Suppressor macrophage (primary cell): ENCODE measurements around the gene ULK4.
"Not testable (repeated sequence)": the region's sequence is repeated elsewhere in the genome, so short reads cannot be mapped to it uniquely, and the experiment has no call there.

Experiments
- DNase-seq, 4 experiments: peaks; one replicate each; pipeline ENCODE4 v3.0.0-alpha.2; 2020 to 2022

The ULK4 gene

DNA sequence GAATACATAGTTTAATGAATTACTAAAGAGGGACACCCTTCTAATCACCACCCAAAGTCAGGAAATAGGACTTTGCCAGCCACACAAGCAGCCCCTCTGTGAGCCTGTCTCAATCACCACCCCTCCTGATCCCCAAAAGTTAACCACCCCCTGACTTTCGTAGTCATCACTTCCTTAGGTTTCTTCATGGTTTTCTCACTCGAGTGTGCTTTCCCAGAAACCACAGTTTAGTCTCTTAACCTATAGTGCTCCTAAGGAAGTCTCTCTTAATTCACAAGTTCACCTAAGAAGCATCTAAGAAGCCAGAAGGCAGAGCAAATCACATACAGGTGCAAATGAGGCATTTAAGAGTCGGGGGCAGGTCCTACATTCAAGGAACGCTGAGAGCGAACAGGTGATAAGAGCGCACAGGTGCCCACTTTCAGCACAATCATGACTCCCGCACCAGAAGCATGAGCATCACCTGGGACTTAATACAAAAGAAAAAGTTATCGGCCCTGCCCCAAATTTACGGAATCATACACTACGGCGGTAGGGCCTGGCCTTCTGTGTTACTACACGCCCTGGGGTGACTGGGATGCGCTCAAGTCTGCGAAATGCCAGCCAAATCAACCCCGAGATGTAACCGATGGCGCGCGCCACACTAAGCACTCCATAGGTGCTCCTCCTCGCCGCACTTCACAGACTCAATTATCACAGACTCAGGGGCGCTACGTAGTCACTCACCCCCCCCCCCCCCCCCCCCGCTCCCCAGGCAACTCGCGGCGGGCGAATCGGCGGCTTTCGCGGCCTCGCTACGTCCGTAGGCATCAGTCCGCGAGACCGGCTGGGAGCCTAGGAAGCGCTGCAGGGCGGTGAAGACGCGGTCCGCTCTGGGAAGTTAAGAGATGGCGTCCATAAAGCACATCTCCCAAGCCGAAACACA, 815 bp downstream of the ULK4 start:
- peak; percentile 36 to 79 (median 63) for DNase-seq

DNA sequence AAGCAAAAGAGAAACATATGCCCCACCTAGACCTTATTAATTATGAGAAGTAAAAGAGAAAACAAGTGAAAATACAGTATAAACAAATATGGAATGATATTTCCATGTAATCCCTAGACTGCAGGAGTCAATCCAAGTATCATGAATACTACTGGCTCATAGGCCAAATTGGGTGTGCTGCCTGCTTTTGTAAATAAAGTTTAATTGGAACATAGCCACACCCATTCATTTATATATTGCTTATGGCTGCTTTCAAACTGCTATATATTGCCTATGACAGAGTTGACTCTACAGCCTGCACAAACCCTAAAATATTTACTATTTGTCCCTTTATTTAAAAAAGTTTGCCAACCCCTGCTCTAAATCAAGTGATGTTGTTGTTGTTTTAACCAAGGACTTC, 5.3 kb downstream of the ULK4 start:
- no peak for DNase-seq

DNA sequence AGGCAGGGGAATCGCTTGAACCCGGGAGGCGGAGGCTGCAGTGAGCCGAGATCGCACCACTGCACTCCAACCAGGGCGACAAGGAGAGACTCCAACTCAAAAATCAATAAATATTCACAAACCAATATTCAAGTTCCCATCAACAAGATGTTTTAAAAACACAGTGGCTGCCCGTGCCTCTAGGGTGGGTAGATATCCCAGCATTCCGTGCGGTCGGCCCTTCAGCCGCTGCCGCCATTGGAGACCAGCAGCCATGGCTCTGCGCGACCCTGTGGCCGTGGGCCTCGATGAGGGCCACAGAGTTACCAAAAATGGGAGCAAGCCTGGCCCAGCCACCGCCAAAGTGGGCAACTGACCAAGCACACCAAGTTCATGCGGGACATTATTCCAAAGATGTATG, 6.7 kb downstream of the ULK4 start:
- DNase-seq: no peak

DNA sequence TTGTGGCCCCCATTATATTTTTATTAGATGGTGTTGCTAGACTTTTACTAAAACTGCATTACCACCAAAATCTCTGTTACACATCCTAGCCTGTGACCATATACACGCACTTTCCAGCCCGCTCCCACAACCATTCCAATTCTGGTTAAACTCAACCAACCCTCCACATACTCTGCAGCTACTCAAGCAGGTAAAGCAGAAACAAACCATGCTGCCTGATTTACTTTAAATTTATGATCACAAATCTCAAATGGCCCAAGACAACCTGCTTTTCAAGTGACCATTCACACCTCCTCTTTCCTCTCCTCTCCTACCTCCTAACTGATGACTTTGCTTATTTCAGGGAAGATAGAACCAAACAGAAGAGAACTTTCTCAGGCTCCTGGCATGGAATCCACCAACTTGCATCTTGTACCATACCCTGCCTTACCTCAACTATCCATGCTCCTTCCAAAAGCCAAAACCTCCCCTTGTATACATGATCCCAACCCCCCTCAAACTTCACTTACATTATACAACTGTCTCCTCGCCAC, 18.5 kb downstream of the ULK4 start:
- DNase-seq: no peak

DNA sequence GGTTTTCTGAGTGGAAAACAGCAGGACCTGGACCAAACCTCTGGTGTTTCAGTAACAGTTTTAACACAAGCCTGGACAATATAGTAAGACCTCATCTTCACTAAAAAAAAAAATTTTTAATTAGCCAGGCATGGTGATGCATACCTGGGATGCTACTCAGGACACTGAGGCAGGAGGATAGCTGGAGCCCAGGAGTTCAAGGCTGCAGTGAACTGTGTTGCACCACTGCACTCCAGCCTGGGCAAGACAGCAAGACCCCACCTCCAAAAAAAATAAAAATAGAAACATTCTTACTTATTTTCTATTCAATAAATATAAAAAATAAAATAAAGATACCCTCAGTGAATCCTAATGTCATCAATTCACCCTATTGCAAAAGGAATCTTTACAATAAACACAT, 21.5 kb downstream of the ULK4 start:
- no peak for DNase-seq

DNA sequence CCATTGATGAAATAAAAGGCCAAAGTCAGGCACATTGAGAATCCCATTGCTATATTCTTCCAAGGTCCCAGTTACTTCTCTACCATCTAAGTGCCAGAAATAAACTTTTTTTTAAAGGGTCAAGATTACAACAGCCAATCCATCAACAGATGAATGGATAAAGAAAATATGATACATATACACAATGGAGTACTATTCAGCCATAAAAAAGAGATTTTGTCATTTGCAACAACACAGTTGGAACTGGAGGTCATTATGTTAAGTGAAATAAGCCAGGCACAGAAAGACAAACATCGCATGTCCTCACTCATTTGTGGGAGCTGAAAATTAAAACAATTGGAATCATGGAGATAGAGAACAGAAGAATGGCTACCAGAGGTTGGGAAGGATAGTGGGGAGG, 25.5 kb downstream of the ULK4 start:
- DNase-seq: no peak

DNA sequence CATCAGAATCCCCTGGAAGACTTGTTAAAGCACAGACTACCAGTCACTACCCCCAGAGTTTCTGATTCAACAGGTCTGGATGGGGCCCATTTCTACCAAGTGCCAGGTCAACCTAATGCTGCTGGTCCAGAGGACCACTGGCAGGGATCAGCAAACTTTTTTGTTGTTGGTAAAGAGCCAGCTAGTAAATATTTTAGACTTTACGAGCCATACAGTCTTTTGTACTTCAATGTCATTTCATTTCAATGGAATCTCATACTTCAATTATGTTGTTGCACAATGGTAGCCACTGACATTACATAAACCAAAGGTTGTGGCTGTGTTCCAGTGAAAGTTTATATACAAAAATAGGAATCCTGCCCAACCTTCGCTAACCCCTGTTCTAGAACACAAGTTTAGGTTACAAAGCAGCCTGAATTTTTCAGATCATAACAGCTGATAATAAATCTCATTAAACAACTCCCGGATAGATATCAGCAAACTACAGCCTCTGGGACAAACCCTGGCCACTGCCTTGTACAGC, 28.7 kb downstream of the ULK4 start:
- no peak for DNase-seq

DNA sequence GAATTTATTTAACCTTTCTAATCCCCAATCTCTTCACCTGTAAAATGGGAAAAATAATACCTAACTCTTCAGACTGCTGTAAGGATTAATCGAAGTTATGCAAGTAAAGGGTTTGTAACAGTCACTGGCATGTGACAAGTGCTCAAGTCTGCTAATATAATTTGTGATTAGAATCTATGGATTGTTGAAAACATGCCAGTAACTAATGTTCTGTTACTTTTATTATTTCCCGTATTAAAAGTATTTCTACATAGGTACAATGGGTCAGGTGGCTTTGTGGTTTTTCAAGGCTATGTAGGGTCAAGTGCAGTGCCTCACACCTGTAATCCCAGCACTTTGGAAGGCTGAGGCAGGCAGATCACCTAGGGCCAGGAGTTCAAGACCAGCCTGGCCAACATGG, 29.4 kb downstream of the ULK4 start:
- no peak for DNase-seq

DNA sequence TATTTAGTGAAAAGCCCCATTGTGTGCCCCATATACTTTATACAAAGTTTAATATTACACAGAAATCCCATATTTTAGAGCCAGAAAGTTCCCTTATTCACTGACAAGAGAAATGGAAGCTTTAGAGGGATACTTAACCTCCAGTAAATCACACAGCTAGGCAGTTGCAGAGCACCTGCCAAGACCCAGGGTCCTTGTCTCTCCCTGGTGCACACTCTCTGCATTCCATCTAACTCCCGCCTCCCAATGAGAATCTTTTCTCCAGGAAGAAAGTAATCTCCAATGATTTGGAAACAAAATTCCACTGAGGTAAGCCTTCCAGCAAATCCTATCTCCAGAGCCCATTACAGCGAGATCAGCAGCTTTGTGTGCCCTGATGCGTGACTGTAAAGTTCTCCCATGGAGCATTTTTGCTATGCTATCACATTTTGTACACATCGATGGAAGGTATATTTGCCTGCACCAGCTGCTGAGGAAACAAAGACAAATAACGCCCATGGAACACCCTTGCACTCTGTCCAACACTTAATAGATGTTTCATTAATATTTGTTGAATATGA, 41.4 kb downstream of the ULK4 start:
- DNase-seq: no peak

DNA sequence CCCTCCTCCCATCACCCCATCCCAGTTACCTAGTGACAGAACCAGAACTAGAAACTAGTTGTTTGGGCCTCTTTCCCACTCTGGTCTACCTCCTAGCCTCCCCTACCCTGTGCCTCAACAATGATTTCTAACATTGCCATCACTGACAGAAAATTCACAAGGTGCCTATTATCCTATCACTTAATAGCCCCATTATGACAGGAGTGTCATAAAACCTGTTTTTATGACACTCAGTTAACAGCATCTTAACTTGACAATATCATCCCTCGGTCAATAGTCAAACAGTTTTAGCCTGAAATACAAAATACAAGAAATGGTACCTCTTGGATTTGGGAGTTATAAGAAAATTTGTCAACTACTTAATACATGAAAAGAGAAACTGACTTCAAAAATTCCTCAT, 46.5 kb downstream of the ULK4 start:
- no peak for DNase-seq

DNA sequence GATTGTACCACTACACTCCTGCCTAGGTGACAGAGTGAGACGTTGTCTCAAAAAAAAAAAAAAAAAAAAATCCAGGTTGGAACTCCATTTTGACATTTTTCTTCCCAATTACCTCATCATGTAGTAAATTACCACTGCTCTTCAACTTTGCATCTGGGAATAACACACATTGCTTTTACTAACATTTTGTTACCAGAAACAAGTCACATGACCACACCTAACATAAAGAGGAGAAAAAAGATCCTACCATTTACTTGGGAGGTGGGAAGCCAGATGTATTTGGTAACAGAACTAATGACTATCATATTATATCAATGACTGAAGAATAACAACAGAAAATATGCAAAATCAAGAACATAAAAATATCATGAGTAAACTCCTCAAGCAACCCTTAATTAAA, 49.6 kb downstream of the ULK4 start:
- DNase-seq: no peak

DNA sequence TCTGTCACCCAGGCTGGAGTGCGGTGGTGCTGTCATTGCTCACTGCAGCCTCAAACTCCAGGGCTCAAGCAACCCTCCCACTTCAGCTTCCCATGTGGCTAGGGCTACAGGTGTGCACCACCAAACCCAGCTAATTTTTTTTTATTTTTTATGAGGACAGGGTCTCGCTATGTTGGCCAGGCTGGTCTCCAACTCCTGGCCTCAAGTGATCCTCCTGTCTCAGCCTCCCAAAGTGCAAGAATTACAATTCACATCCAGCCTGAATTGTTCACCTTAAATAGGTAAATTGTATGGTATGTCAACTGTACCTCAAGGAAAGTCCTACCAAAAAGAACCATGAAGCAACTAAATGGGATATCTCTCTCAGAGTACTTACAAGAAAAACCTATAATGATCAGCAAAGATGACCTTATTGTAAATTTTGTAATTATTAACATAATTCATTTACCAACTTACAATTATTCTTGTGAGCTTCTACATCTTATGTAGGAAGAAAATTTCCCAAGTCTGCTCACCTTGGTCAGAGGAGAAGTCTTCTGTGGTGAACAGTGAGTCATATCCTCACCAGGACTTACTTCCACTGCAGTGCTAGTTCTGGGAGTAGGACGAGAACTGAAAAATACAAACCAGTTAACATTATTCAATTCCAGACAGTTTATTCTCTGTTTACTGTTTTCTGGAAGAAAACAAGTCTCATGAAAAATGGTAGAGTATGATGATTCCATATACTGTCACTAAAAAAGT, 54.4 kb downstream of the ULK4 start:
- DNase-seq: no peak

DNA sequence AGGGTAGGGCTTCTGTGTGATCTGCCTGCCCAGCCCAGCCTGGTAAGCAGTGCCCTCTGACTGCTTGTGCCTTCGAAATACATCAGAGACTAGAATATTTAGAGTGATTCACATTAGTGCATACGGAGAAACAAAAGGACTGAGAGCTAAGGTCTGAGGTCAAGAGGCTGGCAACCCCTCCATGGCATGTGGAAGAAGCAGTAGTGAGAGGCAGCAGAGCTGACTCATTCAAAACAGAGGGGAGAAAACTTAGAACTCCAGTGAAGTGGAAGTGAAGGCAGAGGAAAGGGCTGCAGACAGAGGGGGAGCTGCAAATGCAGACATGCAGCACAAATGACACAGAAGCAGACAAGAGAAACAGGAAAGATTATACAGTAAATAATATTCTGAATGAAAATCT, 61.6 kb downstream of the ULK4 start:
- DNase-seq: peak in 2 of 4 experiments; percentile 11 to 26

DNA sequence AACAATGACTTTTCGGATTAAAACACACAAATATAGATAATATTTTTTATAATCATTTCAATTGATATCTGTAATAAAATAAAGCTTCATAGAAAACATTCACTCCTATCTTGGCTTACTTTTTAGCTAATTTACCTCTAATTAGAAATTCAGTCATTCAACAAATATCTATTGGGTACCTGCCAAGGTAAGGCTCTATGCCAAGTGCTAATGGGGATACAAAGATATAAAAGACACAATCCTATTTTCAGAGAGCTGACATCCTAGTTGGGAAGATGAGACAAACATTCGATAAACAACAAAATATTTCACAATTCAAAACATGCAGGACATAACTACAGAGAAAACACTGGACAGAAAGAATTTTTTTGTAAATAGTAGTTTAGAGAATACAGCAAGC, 63.3 kb downstream of the ULK4 start:
- DNase-seq: no peak

DNA sequence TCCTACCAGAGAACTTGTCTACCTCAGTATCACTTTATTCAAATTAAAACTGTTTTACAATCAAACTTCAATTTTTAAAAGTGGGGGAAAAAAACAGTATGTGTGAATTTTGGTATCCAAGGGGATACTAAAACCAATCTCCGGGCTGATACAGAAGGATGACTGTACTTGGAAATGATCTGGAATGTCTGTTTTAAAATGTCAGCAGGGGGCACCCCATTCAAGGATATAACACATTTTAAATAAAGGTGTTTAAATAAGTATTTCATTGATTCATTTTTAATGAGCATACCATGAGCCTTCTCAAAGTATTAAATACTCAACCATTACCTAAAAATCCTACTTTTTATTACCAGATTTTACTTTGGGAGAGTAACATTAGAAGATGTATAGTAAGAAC, 67.9 kb downstream of the ULK4 start:
- DNase-seq: peak; percentile 9 to 60 (median 50)

DNA sequence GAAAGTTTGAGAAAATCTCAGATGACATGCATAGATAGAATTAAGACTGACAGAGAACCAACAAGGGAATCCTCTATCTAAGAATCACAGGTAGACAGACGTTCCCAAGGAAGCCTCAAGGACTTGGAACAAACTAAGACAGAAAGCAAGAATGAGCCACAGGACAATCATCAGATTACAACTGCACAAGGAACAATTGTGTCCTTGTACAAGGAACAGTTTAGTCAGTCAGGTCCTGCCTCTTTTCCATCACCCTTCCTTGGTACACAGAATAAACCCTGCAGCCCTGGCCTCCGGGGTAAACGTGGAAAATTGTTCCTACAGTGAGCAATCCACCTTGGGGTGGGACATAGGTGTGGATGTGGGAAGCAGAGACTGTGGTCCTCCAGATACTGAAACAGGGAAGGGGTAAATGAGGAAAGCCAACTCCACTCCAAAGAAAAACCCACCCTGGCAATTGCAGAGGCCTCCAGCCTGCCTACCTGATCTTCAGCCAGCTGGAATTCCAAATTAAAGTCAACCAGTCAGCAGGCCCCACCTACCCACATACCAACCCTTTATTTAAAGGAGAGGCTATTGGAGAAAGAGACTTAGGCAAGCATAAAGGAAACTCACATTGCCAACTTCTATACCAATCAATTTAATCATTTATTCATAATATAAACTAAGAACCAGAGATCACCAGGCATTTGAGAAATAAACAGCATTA, 73.4 kb downstream of the ULK4 start:
- DNase-seq: no peak

DNA sequence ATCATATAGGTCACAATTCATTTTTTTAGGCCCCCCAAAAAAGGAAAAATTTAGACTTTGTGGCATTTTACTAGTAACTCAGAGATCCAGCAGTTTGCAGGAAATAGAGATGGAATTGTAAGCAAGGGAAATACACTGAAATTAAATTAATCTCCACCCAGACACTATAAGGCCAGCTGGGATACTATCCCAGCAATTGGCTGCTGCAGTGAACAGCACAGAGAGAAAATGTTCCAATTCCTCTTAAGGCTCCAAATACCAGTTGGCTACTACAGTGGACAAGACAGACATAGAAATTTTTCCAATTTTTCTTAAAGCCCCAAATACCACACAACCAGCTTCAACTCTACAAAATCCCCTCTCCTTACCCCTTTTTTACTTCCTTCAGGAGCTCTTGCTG, 78.9 kb downstream of the ULK4 start:
- no peak for DNase-seq

DNA sequence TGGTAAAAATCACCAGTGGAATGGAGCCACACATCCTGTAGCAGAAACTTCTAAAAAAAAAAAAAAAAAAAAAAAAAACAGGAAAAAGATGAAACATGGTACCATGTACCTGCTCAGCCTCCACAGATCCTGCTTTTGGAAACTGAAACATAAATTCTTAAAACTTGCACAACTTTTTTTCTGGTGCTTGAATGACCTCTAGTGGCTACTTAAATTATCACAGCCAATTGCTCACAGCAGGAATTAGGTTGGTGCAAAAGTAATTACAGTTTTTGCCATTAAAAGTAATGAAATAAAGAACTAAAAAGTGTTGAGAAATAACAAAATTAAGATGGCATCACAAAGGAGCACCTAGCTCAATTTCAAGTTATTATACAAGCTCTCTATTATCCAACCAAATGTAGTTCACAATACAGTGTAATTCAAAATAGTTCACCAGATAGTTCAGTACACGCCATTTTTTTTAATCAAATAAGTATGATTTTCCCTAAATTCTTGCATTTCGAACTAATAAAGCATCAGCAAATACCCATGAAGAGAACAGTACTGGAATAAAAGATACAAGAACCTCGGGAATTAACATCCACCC, 80.6 kb downstream of the ULK4 start:
- DNase-seq: peak; percentile 33 to 68 (median 54)

DNA sequence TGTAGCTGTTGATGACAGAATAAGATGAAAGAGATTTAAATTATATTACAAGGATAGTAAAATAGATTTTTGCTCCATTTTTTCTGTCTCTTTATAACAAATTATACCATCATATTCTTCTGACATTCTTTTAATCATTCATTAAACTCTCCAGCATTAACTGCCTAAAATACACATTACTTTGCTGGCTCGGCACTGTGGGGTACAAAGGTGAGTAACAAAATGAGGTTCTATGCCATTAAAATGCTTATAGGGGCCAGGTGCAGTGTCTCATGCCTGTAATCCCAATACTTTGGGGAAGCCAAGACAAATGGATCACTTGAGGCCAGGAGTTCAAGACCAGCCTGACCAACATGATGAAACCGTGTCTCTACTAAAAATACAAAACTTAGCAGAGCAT, 81.5 kb downstream of the ULK4 start:
- DNase-seq: no peak

DNA sequence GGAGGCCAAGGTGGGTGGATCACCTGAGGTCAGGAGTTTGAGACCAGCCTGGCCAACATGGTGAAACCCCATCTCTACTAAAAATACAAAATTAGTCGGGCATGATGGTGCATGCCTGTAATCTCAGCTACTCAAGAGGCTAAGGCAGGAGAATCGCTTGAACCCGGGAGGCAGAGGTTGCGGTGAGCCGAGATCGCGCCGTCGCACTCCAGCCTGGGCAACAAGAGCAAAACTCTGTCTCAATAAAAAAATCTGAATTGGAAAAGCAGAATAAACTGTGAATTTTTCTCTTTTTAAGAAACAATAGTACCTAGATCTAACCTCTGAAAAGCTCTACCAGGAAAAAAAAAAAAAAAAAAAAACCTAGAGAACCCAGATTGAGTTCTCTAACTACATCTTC, 84.2 kb downstream of the ULK4 start:
- DNase-seq: not testable (repeated sequence)

DNA sequence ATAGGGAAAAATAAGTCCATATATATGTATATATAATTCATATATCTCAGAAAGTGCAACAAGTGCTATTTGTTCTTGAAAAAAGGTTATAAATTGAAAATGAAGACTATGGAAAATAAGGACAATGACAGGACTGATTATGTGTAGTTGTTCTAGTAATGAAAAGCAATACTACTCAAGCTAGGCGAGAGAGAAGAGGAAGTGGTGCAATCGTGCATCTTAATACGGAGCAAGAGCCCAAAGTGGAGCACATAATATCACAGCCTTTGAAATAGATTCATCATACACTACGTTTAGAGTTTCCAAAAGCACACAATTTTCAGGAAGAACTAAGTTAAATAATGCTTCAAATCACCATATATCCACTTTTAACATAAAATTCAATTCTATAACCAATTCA, 87.9 kb downstream of the ULK4 start:
- peak in 1 of 4 experiments; percentile 25 for DNase-seq

DNA sequence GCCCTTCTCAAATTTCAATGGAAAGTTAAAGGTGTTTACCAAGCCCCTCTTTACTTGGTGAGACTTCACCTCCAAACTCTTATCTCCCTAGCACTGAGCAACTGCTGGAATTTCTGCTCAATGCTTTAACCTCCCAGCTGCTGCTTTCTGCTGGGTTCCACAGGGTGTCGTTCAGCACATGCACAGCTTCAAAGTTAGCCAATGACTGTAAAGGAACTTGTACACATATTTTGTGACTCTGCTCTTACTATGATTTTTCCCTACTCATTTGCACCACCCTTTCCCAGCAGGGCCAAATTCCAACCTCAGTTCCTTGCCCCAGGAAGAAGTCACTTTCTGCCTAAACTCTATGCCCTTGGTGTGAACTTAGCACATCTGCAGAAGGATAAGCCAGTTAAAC, 89.7 kb downstream of the ULK4 start:
- no peak for DNase-seq
